Esophagus squamous epithelium (tissue), 4 donors: ENCODE measurements around the gene SLC6A7.

Source experiments
- CTCF ChIP-seq, 6 experiments: fragments of 450-650 bp in 4 of 6; fragments of 200-600 bp in 2 of 6; sonication (generic) in 2 of 6; IDR thresholded peaks; one replicate each; pipeline ENCODE4 v1.5.1; 2016 to 2019; ENCODE audit warnings: antibody characterized with exemption in 6 of 6, mild to moderate bottlenecking in 4 of 6, moderate library complexity in 4 of 6
- POLR2A ChIP-seq, 4 donors: fragments of 450-650 bp; IDR thresholded peaks; one replicate each; pipeline ENCODE4 v1.6.1; 2017; ENCODE audit warnings: antibody characterized with exemption in 4 of 4, mild to moderate bottlenecking in 4 of 4, moderate library complexity in 3 of 4

GRCh38 chr5:150208187-150209098, 18.6 kb downstream of the SLC6A7 start:
- TF ChIP-seq CTCF (IDR thresholded peaks at IDR 0.05) (no peak), POLR2A (IDR thresholded peaks at IDR 0.05) (no peak)
